Endometrial microvascular endothelial cells (primary cell): ENCODE results near the gene MADD. TPM values are rescaled to one million over a fixed set of nuclear protein-coding genes. Genes with fewer than 3 reads are reported as not detected.

Source experiments
- in situ Hi-C: cut with HindIII; loops from 2 replicates; pipeline ENCODE4 v1.10.0; 2017; ENCODE audit warnings: low sequenced_read_pairs, low pct_unique_long_range_greater_than_20kb; ENCODE audit errors: inconsistent ontology term
- total RNA-seq: library from RNA; depleted of rRNA; stranded (reverse); fragments of >200 nt; gene quantifications from one replicate; pipeline ENCODE4 v1.2.3, GENCODE V29; 2015; ENCODE audit errors: inconsistent ontology term

Gene MADD
- total RNA-seq, 1 donor from 2014 or later, result 27.1 TPM

GRCh38 chr11:47349521-47350095 lies 79.7 kb downstream of the MADD start:
- in situ Hi-C loops, result no loop called here

GRCh38 chr11:47350315-47350714 lies 80.4 kb downstream of the MADD start:
- in situ Hi-C loops, result no loop called here

GRCh38 chr11:47351156-47352126 lies 81.5 kb downstream of the MADD start:
- in situ Hi-C loops, result no loop called here

- in situ Hi-C loops, result no loop called here
Measured at GRCh38 chr11:47352556-47352955, 82.6 kb downstream of the MADD start, which contains the start of gene MYBPC3. TSS of gene MYBPC3 (minus strand) at chr11:47352702. CDS start at chr11:47352647, 55 bp downstream.

- in situ Hi-C loops, result no loop called here
Measured at GRCh38 chr11:47353978-47354774, 84.2 kb downstream of the MADD start.

- in situ Hi-C loops, result no loop called here
Measured at GRCh38 chr11:47354913-47355282, 85.0 kb downstream of the MADD start.

GRCh38 chr11:47355283-47356128 lies 85.6 kb downstream of the MADD start:
- in situ Hi-C loops, result no loop called here

GRCh38 chr11:47356129-47356997 lies 86.4 kb downstream of the MADD start:
- in situ Hi-C loops, result no loop called here

GRCh38 chr11:47356998-47357329 lies 87.0 kb downstream of the MADD start:
- in situ Hi-C loops, result no loop called here

GRCh38 chr11:47357985-47358730 lies 88.2 kb downstream of the MADD start:
- in situ Hi-C loops, result no loop called here

- in situ Hi-C loops, result no loop called here
Measured at GRCh38 chr11:47358731-47359051, 88.8 kb downstream of the MADD start.

GRCh38 chr11:47359162-47359561 lies 89.2 kb downstream of the MADD start:
- in situ Hi-C loops, result no loop called here

GRCh38 chr11:47359586-47359985 lies 89.7 kb downstream of the MADD start:
- in situ Hi-C loops, result no loop called here

- in situ Hi-C loops, result no loop called here
Measured at GRCh38 chr11:47360341-47360740, 90.4 kb downstream of the MADD start.

- in situ Hi-C loops, result no loop called here
Measured at GRCh38 chr11:47361419-47361818, 91.5 kb downstream of the MADD start.

GRCh38 chr11:47366020-47366490 lies 96.1 kb downstream of the MADD start:
- in situ Hi-C loops, result no loop called here

GRCh38 chr11:47369676-47370075 lies 99.7 kb downstream of the MADD start:
- in situ Hi-C loops, result no loop called here
